Liver (tissue), 9 donors: ENCODE results near the gene ITGA8. TPM values are rescaled to one million over a fixed set of nuclear protein-coding genes. Genes with fewer than 3 reads are reported as not detected.
"Not testable (repeated sequence)": the region's sequence is repeated elsewhere in the genome, so short reads cannot be mapped to it uniquely, and the experiment has no call there.

Experiments
- DNase-seq: peaks from one replicate; pipeline ENCODE4 v3.0.0-alpha.2; 2017; ENCODE audit warnings: low spot score
- H3K27ac ChIP-seq, 2 donors: one replicate each; pipeline ENCODE4 v1.7.0; 2013; ENCODE audit warnings: inconsistent platforms in 2 of 2, low read length in 2 of 2, control low read depth in 1 of 2, low read depth in 1 of 2, mild to moderate bottlenecking in 1 of 2
- H3K27me3 ChIP-seq, 4 donors: one replicate each; pipeline versions ENCODE4 v1.6.1 to v1.7.0; 2013; ENCODE audit warnings: low read length in 3 of 4, inconsistent platforms in 1 of 4, mild to moderate bottlenecking in 1 of 4, moderate library complexity in 1 of 4; ENCODE audit not compliant: control insufficient read depth in 4 of 4, insufficient read depth in 4 of 4
- H3K36me3 ChIP-seq, 4 donors: one replicate each; pipeline versions ENCODE4 v1.6.1 to v1.7.0; 2013; ENCODE audit warnings: low read length in 3 of 4, mild to moderate bottlenecking in 3 of 4, low read depth in 1 of 4, moderate library complexity in 1 of 4; ENCODE audit not compliant: control insufficient read depth in 4 of 4, insufficient read depth in 3 of 4
- H3K4me1 ChIP-seq, 4 donors: one replicate each; pipeline versions ENCODE4 v1.6.1 to v1.7.0; 2013; ENCODE audit warnings: low read length in 3 of 4, mild to moderate bottlenecking in 3 of 4, moderate library complexity in 1 of 4; ENCODE audit not compliant: control insufficient read depth in 4 of 4, insufficient read depth in 4 of 4
- H3K4me3 ChIP-seq, 3 donors: one replicate each; pipeline versions ENCODE4 v1.6.1 to v1.7.0; 2013; ENCODE audit warnings: low read length in 3 of 3, control low read depth in 1 of 3, low read depth in 1 of 3, mild to moderate bottlenecking in 1 of 3
- H3K9ac ChIP-seq, 2 donors: one replicate each; pipeline ENCODE4 v1.7.0; 2013; ENCODE audit warnings: low read length in 2 of 2, mild to moderate bottlenecking in 2 of 2, moderate library complexity in 2 of 2, control low read depth in 1 of 2, low read depth in 1 of 2
- H3K9me3 ChIP-seq, 4 donors: one replicate each; pipeline versions ENCODE4 v1.6.1 to v1.7.0; 2013; ENCODE audit warnings: low read length in 3 of 4; ENCODE audit not compliant: control insufficient read depth in 4 of 4
- ATF3 ChIP-seq: IDR thresholded peaks from 2 replicates; pipeline ENCODE4 v1.6.1; 2016; ENCODE audit warnings: antibody characterized with exemption
- CTCF ChIP-seq: fragments of 150-350 bp; IDR thresholded peaks from 2 replicates; pipeline ENCODE4 v1.5.1; 2017; ENCODE audit warnings: improper control_type of control experiment, low read depth, low read length; ENCODE audit not compliant: missing input control
- EGR1 ChIP-seq, 2 donors: IDR thresholded peaks; 2 replicates each; pipeline ENCODE4 v1.6.1; 2016 to 2018; ENCODE audit warnings: antibody characterized with exemption in 2 of 2, low read depth in 2 of 2
- FOXA1 ChIP-seq: IDR thresholded peaks from 2 replicates; pipeline ENCODE4 v1.6.1; 2016; ENCODE audit warnings: antibody characterized with exemption
- FOXA2 ChIP-seq: IDR thresholded peaks from 2 replicates; pipeline ENCODE4 v1.6.1; 2016; ENCODE audit warnings: antibody characterized with exemption
- GABPA ChIP-seq, 2 donors: IDR thresholded peaks in 1 of 2; conservative IDR thresholded peaks in 1 of 2; 2 replicates each; pipeline ENCODE4 v1.6.1; 2016; ENCODE audit warnings: antibody characterized with exemption in 2 of 2, mild to moderate bottlenecking in 1 of 2, moderate library complexity in 1 of 2
- HNF4A ChIP-seq, 2 donors: conservative IDR thresholded peaks; 2 replicates each; pipeline ENCODE4 v1.6.1; 2016; ENCODE audit warnings: antibody characterized with exemption in 2 of 2, mild to moderate bottlenecking in 2 of 2
- HNF4G ChIP-seq: IDR thresholded peaks from 2 replicates; pipeline ENCODE4 v1.6.1; 2016; ENCODE audit warnings: antibody characterized with exemption
- JUND ChIP-seq, 2 donors: IDR thresholded peaks; 2 replicates each; pipeline ENCODE4 v1.6.1; 2016; ENCODE audit warnings: antibody characterized with exemption in 2 of 2
- MAX ChIP-seq: IDR thresholded peaks from 2 replicates; pipeline ENCODE4 v1.6.1; 2016; ENCODE audit warnings: antibody characterized with exemption
- NR2F2 ChIP-seq: IDR thresholded peaks from 2 replicates; pipeline ENCODE4 v1.6.1; 2016; ENCODE audit warnings: antibody characterized with exemption
- RAD21 ChIP-seq, 2 donors: IDR thresholded peaks; 2 replicates each; pipeline ENCODE4 v1.6.1; 2016; ENCODE audit warnings: antibody characterized with exemption in 2 of 2, mild to moderate bottlenecking in 2 of 2
- REST ChIP-seq: IDR thresholded peaks from 2 replicates; pipeline ENCODE4 v1.6.1; 2016; ENCODE audit warnings: antibody characterized with exemption, mild to moderate bottlenecking
- RXRA ChIP-seq, 2 donors: IDR thresholded peaks; 2 replicates each; pipeline ENCODE4 v1.6.1; 2017 to 2018; ENCODE audit warnings: antibody characterized with exemption in 2 of 2, mild to moderate bottlenecking in 1 of 2
- SP1 ChIP-seq: IDR thresholded peaks from 2 replicates; pipeline ENCODE4 v1.6.1; 2018; ENCODE audit warnings: antibody characterized with exemption, mild to moderate bottlenecking
- TAF1 ChIP-seq: conservative IDR thresholded peaks from 2 replicates; pipeline ENCODE4 v1.6.1; 2016; ENCODE audit warnings: antibody characterized with exemption, mild to moderate bottlenecking
- YY1 ChIP-seq: IDR thresholded peaks from 2 replicates; pipeline ENCODE4 v1.6.1; 2016; ENCODE audit warnings: antibody characterized with exemption, mild to moderate bottlenecking
- ZBTB33 ChIP-seq: IDR thresholded peaks from 2 replicates; pipeline ENCODE4 v1.6.1; 2016; ENCODE audit warnings: antibody characterized with exemption
- WGBS: extraction: QIAGEN DNeasy Blood & Tissue Kit; methylation state at CpG from one replicate; pipeline ENCODE4 v1.1.7; 2013; 5-methylcytosine and 5-hydroxymethylcytosine counted together
- polyA plus RNA-seq, 2 donors: library from polyadenylated mRNA; stranded (reverse) in 1 of 2; unstranded in 1 of 2; fragments of 200-250 nt in 1 of 2; fragments of >200 nt in 1 of 2; fragmentation: Nextera tagmentation in 1 of 2; extraction: Ambion mirVana in 1 of 2; gene quantifications; one replicate each; pipeline versions ENCODE4 v1.2.1 to v1.2.3, GENCODE V29; 2013 to 2015
- total RNA-seq, 2 donors: library from RNA; depleted of rRNA; stranded (reverse); fragments of >200 nt; gene quantifications; one replicate each; pipeline ENCODE4 v1.2.3, GENCODE V29; 2014
- donor health status: healthy.
- donor health status: healthy.
- donor health status: healthy.
- donor health status: healthy.
- donor health status: healthy.

ITGA8 gene
- total and polyA plus RNA-seq, 4 donors: 0.06 to 1.0 (median 0.60) TPM

- TF ChIP-seq ATF3: no peak
Observed at GRCh38 chr10:15632456-15633091, 87.1 kb downstream of the ITGA8 start (continued).

- H3K27ac ChIP-seq, H3K36me3 ChIP-seq, H3K4me1 ChIP-seq, H3K4me3 ChIP-seq, DNase-seq, H3K9ac ChIP-seq, H3K27me3 ChIP-seq, H3K9me3 ChIP-seq: not testable (repeated sequence)
- 79% methylated on average over 3 of the region's 3 CpGs for WGBS
Observed at GRCh38 chr10:15631205-15631604, 88.5 kb downstream of the ITGA8 start.

- H3K27me3 ChIP-seq: peaks cover 0 to 3% (median 0%) of the 10 kb centered on the region in 4 donors
- no peaks in the 10 kb centered on the region for H3K9me3 ChIP-seq
- H3K4me1 ChIP-seq: no peaks in the 10 kb centered on the region
- H3K4me3 ChIP-seq: no peak overlapping the region
- no peak for DNase-seq
- no peak overlapping the region for H3K27ac ChIP-seq
- no peaks in the 10 kb centered on the region for H3K36me3 ChIP-seq
- TF ChIP-seq JUND (IDR thresholded peaks at IDR 0.05) (no peak), YY1 (no peak), EGR1 (IDR thresholded peaks at IDR 0.05; ENCODE audit: low read depth in 2 of 2) (no peak), TAF1 (no peak), SP1 (peak; percentile 16), NR2F2 (peak; percentile 98), RAD21 (IDR thresholded peaks at IDR 0.05) (peak in 1 of 2 donors; percentile 18)
- 75% methylated on average over 5 of the region's 5 CpGs for WGBS
- no peak overlapping the region for H3K9ac ChIP-seq
Observed at GRCh38 chr10:15630353-15630752, 89.4 kb downstream of the ITGA8 start.

GRCh38 chr10:15627617-15628196 is 92.0 kb downstream of the ITGA8 start:
- H3K4me3 ChIP-seq: no peak overlapping the region
- no peaks in the 10 kb centered on the region for H3K4me1 ChIP-seq
- no peaks in the 10 kb centered on the region for H3K9me3 ChIP-seq
- no peaks in the 10 kb centered on the region for H3K36me3 ChIP-seq
- no peak for DNase-seq
- H3K9ac ChIP-seq: no peak overlapping the region
- H3K27me3 ChIP-seq: no peaks in the 10 kb centered on the region
- 82% methylated on average over 8 of the region's 8 CpGs for WGBS
- H3K27ac ChIP-seq: no peak overlapping the region
- TF ChIP-seq RXRA (IDR thresholded peaks at IDR 0.05): no peak
- TF ChIP-seq EGR1 (IDR thresholded peaks at IDR 0.05; ENCODE audit: low read depth in 2 of 2): no peak
- TF ChIP-seq SP1: no peak
- no peak for TF ChIP-seq HNF4G
- no peak for TF ChIP-seq REST
- no peak for TF ChIP-seq GABPA (IDR thresholded peaks at IDR 0.05 in 1 of 2, conservative IDR thresholded peaks at IDR 0.05 in 1 of 2)
- TF ChIP-seq FOXA1: no peak
- TF ChIP-seq MAX: no peak
- no peak for TF ChIP-seq ATF3
- no peak for TF ChIP-seq FOXA2
- no peak for TF ChIP-seq NR2F2
- no peak for TF ChIP-seq YY1
- no peak for TF ChIP-seq JUND (IDR thresholded peaks at IDR 0.05)
- no peak for TF ChIP-seq HNF4A (conservative IDR thresholded peaks at IDR 0.05)
- no peak for TF ChIP-seq ZBTB33
- no peak for TF ChIP-seq CTCF
